Neuronal stem cell (in vitro differentiated cells): ENCODE results near the gene PRPH2.

Source experiments
- DNase-seq: peaks from one replicate; pipeline ENCODE4 v3.0.0-alpha.2; 2013; ENCODE audit warnings: low spot score
- H2AFZ ChIP-seq: one replicate; pipeline ENCODE4 v1.6.1; 2013; ENCODE audit warnings: mild to moderate bottlenecking, low read length, inconsistent platforms
- H2AK5ac ChIP-seq: 2 replicates; pipeline ENCODE4 v1.6.1; 2013; ENCODE audit warnings: low read depth, mild to moderate bottlenecking, inconsistent platforms, low read length, moderate library complexity, mixed read lengths
- H2BK120ac ChIP-seq: 2 replicates; pipeline ENCODE4 v1.6.1; 2013; ENCODE audit warnings: low read depth, mild to moderate bottlenecking, inconsistent platforms, low read length, moderate library complexity, mixed read lengths
- H2BK12ac ChIP-seq: one replicate; pipeline ENCODE4 v1.6.1; 2013; ENCODE audit warnings: low read length, inconsistent platforms
- H2BK15ac ChIP-seq: 2 replicates; pipeline ENCODE4 v1.6.1; 2013; ENCODE audit warnings: mild to moderate bottlenecking, low read length, inconsistent platforms, mixed read lengths
- H2BK5ac ChIP-seq: one replicate; pipeline ENCODE4 v1.6.1; 2013; ENCODE audit warnings: inconsistent platforms, mild to moderate bottlenecking, low read length, moderate library complexity
- H3K14ac ChIP-seq: one replicate; pipeline ENCODE4 v1.6.1; 2013; ENCODE audit warnings: low read length, inconsistent platforms
- H3K18ac ChIP-seq: 2 replicates; pipeline ENCODE4 v1.6.1; 2013; ENCODE audit warnings: low read length, inconsistent platforms
- H3K23ac ChIP-seq: 2 replicates; pipeline ENCODE4 v1.6.1; 2013; ENCODE audit warnings: low read depth, mild to moderate bottlenecking, mixed read lengths, low read length, inconsistent platforms; ENCODE audit not compliant: poor library complexity
- H3K27ac ChIP-seq: replicated peaks from 3 replicates; pipeline ENCODE4 v1.5.1; 2013; ENCODE audit warnings: low read length, inconsistent platforms
- H3K27me3 ChIP-seq, 3 experiments: 2 replicates each; pipeline ENCODE4 v1.6.1; 2013; ENCODE audit warnings: low read length in 3 of 3, mild to moderate bottlenecking in 2 of 3, inconsistent platforms in 1 of 3, low read depth in 1 of 3, mixed read lengths in 1 of 3, moderate library complexity in 1 of 3; ENCODE audit not compliant: control insufficient read depth in 3 of 3, insufficient read depth in 3 of 3
- H3K36me3 ChIP-seq, 2 donors: replicated peaks in 1 of 2; 2 replicates each; pipeline ENCODE4 v1.6.1; 2013; ENCODE audit warnings: low read length in 2 of 2; ENCODE audit not compliant: control insufficient read depth in 2 of 2, insufficient read depth in 2 of 2
- H3K4ac ChIP-seq: 2 replicates; pipeline ENCODE4 v1.6.1; 2013; ENCODE audit warnings: inconsistent platforms, mild to moderate bottlenecking, low read length, moderate library complexity
- H3K4me1 ChIP-seq, 2 donors: 1 replicate in 1 of 2; 2 replicates in 1 of 2; pipeline ENCODE4 v1.6.1; 2013; ENCODE audit warnings: low read length in 2 of 2, low read depth in 1 of 2; ENCODE audit not compliant: control insufficient read depth in 2 of 2, insufficient read depth in 1 of 2
- H3K4me2 ChIP-seq: one replicate; pipeline ENCODE4 v1.6.1; 2013; ENCODE audit warnings: mild to moderate bottlenecking, low read length, inconsistent platforms; ENCODE audit not compliant: insufficient read depth, poor library complexity, severe bottlenecking
- H3K4me3 ChIP-seq, 2 donors: 2 replicates each; pipeline ENCODE4 v1.5.1; 2013; ENCODE audit warnings: low read length in 2 of 2, mild to moderate bottlenecking in 2 of 2, inconsistent platforms in 1 of 2, moderate library complexity in 1 of 2
- H3K79me1 ChIP-seq: one replicate; pipeline ENCODE4 v1.6.1; 2013; ENCODE audit warnings: low read depth, mild to moderate bottlenecking, inconsistent platforms, low read length, moderate library complexity
- H3K9ac ChIP-seq: one replicate; pipeline ENCODE4 v1.6.1; 2013; ENCODE audit warnings: mild to moderate bottlenecking, low read depth, low read length, inconsistent platforms; ENCODE audit not compliant: poor library complexity
- H3K9me3 ChIP-seq, 2 donors: replicated peaks in 1 of 2; 2 replicates each; pipeline versions ENCODE3 to v1.6.1; 2013; ENCODE audit warnings: low read length in 2 of 2, mild to moderate bottlenecking in 2 of 2, inconsistent platforms in 1 of 2, low read depth in 1 of 2, mixed read lengths in 1 of 2, moderate library complexity in 1 of 2; ENCODE audit not compliant: control insufficient read depth in 2 of 2, insufficient read depth in 1 of 2
- H4K8ac ChIP-seq: one replicate; pipeline ENCODE4 v1.6.1; 2013; ENCODE audit warnings: low read depth, mild to moderate bottlenecking, inconsistent platforms, low read length, moderate library complexity
- H4K91ac ChIP-seq: one replicate; pipeline ENCODE4 v1.6.1; 2013; ENCODE audit warnings: low read length, low read depth, mild to moderate bottlenecking, inconsistent platforms; ENCODE audit not compliant: poor library complexity
- WGBS, 2 donors: extraction: QIAGEN DNeasy Blood & Tissue Kit; methylation state at CpG; one replicate each; pipeline ENCODE4 v1.1.7; 2013; ENCODE audit warnings: missing lambda C conversion rate in 2 of 2, mixed read lengths in 1 of 2; ENCODE audit not compliant: insufficient read length in 2 of 2, insufficient replicate concordance in 1 of 2; ENCODE audit errors: extremely low coverage in 2 of 2; 5-methylcytosine and 5-hydroxymethylcytosine counted together

The PRPH2 gene

GRCh38 chr6:42761287-42762067 lies 39.1 kb upstream of the PRPH2 start:
- DNase-seq = no peak
- Histone ChIP-seq H4K91ac (no peak overlapping the region), H3K79me1 (no peaks in the 10 kb centered on the region), H3K18ac (no peak overlapping the region), H3K9ac (no peak overlapping the region), H3K36me3 (no peaks in the 10 kb centered on the region), H3K27ac (peak overlapping the region; percentile 22), H2BK12ac (no peak overlapping the region), H3K4me1 (peaks cover 0 to 7% of the 10 kb centered on the region in 2 donors), H2BK5ac (no peak overlapping the region), H3K27me3 (no peaks in the 10 kb centered on the region), H2AFZ (no peak overlapping the region), H2AK5ac (no peak overlapping the region), H2BK120ac (no peak overlapping the region), H3K9me3 (no peaks in the 10 kb centered on the region), H3K4ac (no peak overlapping the region), H3K14ac (no peak overlapping the region), H3K23ac (no peak overlapping the region), H4K8ac (no peak overlapping the region), H3K4me2 (no peak overlapping the region), H3K4me3 (no peak overlapping the region), H2BK15ac (no peak overlapping the region)
- WGBS, 2 donors = no CpG with 5 or more reads among the region's 8 CpGs

DNA sequence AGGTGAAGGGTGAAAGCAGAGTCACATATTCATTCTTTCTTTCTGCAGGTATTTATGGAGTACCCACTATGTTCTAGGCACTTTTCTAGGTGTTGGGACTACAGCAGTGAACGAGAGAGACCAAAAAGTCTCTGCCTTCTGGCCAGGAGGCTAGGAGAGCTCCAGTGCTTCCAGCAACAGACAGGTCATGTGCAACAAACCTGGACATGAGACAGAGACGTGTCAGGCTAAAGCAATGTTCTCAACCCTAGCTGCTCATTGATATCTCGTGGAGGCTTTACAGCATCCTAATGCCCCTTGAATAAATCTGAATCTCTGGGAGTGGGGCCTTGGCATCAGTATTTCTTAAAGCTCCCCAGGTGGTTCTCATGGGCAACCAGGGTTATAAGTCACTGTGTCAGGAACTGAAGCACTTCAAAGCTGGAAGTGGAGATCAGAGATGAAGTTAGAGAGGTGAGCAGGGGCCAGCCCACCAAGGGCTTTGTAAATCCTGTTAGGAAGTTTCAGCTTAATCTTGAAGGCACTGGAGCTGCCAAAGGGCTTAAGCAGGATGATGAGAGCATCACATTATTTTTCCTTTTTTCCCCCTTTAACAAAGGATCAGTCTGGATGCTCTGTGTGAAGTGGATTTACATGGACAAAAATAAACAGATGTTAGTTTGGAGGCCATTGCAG lies 36.5 kb upstream of the PRPH2 start:
- Histone ChIP-seq H2AK5ac (no peak overlapping the region), H3K14ac (no peak overlapping the region), H3K4me3 (no peak overlapping the region), H3K18ac (no peak overlapping the region), H3K36me3 (no peaks in the 10 kb centered on the region), H2BK12ac (no peak overlapping the region), H3K23ac (no peak overlapping the region), H3K4me1 (peaks cover 0 to 7% of the 10 kb centered on the region in 2 donors), H3K9ac (no peak overlapping the region), H3K4me2 (no peak overlapping the region), H3K4ac (no peak overlapping the region), H4K8ac (no peak overlapping the region), H3K9me3 (no peaks in the 10 kb centered on the region), H2BK120ac (no peak overlapping the region), H3K27ac (no peak overlapping the region), H2BK5ac (no peak overlapping the region), H3K27me3 (no peaks in the 10 kb centered on the region), H3K79me1 (no peaks in the 10 kb centered on the region), H2AFZ (no peak overlapping the region), H2BK15ac (no peak overlapping the region), H4K91ac (no peak overlapping the region)
- no peak for DNase-seq
- no CpG with 5 or more reads among the region's 3 CpGs for WGBS, 2 donors

GRCh38 chr6:42756722-42757121 lies 34.3 kb upstream of the PRPH2 start:
- H3K9me3 ChIP-seq = no peaks in the 10 kb centered on the region
- H2BK5ac ChIP-seq = no peak overlapping the region
- H3K27me3 ChIP-seq = no peaks in the 10 kb centered on the region
- no peak overlapping the region for H2BK15ac ChIP-seq
- no peak overlapping the region for H3K27ac ChIP-seq
- H3K36me3 ChIP-seq = no peaks in the 10 kb centered on the region
- H4K91ac ChIP-seq = no peak overlapping the region
- H3K9ac ChIP-seq = no peak overlapping the region
- no peak overlapping the region for H2BK12ac ChIP-seq
- H3K14ac ChIP-seq = no peak overlapping the region
- H3K79me1 ChIP-seq = no peaks in the 10 kb centered on the region
- no peak overlapping the region for H3K23ac ChIP-seq
- no peak overlapping the region for H2AK5ac ChIP-seq
- no peak overlapping the region for H3K18ac ChIP-seq
- no peak for DNase-seq
- H2BK120ac ChIP-seq = no peak overlapping the region
- WGBS, 2 donors = no CpG with 5 or more reads among the region's 7 CpGs
- no peak overlapping the region for H3K4me3 ChIP-seq
- no peak overlapping the region for H3K4me2 ChIP-seq
- H4K8ac ChIP-seq = no peak overlapping the region
- peaks cover 0 to 2% of the 10 kb centered on the region in 2 donors for H3K4me1 ChIP-seq
- H3K4ac ChIP-seq = no peak overlapping the region
- no peak overlapping the region for H2AFZ ChIP-seq

- Histone ChIP-seq H3K9me3 (no peaks in the 10 kb centered on the region), H3K18ac (no peak overlapping the region), H3K4me3 (no peak overlapping the region), H3K27me3 (no peaks in the 10 kb centered on the region), H2BK5ac (no peak overlapping the region), H3K9ac (no peak overlapping the region), H2BK15ac (no peak overlapping the region), H4K8ac (no peak overlapping the region), H3K79me1 (peaks cover 2% of the 10 kb centered on the region), H3K4ac (no peak overlapping the region), H3K36me3 (no peaks in the 10 kb centered on the region), H4K91ac (no peak overlapping the region), H3K14ac (no peak overlapping the region), H2BK120ac (no peak overlapping the region), H2BK12ac (no peak overlapping the region), H3K4me1 (no peaks in the 10 kb centered on the region), H3K23ac (no peak overlapping the region), H3K27ac (no peak overlapping the region), H3K4me2 (no peak overlapping the region), H2AFZ (no peak overlapping the region), H2AK5ac (no peak overlapping the region)
- DNase-seq = no peak
- no CpG with 5 or more reads among the region's 5 CpGs for whole genome bisulfite sequencing, 2 donors
Measured at GRCh38 chr6:42754759-42755158, 32.4 kb upstream of the PRPH2 start.
